ENCODE data around the gene SULT1A3. TPM values are rescaled to one million over a fixed set of nuclear protein-coding genes. Genes with fewer than 3 reads are reported as not detected.

SULT1A3 gene
- total and polyA plus RNA-seq, 2 of the 8 experiments (the other 6 are each of a cell fraction or from before 2014, with no cell fraction given) = 1.9 to 13.8 TPM

DNA sequence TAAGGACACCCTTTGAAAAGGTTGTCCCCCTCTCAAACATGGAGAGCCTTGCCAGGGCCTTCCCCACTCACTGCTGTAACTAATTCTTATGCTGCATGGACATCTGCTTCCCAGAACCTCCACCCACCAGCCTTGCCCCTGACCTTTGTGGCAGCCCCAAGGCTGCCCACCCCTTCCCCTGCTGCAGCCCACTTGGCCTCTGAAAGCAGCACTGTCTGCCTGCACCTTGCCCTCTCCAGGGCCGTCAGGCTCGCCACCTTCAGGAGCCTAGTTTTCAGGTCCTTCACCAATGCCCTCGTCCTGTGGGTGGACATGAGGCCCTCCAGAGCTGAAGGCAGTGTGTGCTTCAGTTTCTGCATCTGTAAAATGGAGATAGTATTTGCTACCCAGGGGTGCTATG is 18.3 kb upstream of the SULT1A3 start (continued):
- no peak for TF ChIP-seq KDM4A (IDR thresholded peaks at IDR 0.05; ENCODE audit: low read depth, low read length, severe bottlenecking)
- TF ChIP-seq CREB1 (IDR thresholded peaks at IDR 0.05) = no peak
- TF ChIP-seq CBX5 (IDR thresholded peaks at IDR 0.05; ENCODE audit: low read depth, low read length) = no peak
